NCI-H2107 (cell line): ENCODE results near the gene GOLGA1.
"Not testable (repeated sequence)": the region's sequence is repeated elsewhere in the genome, so short reads cannot be mapped to it uniquely, and the experiment has no call there.

Experiments used
- DNase-seq: peaks from one replicate; lab custom pipeline; 2025; lab: John Stamatoyannopoulos, UW

Gene GOLGA1

DNA sequence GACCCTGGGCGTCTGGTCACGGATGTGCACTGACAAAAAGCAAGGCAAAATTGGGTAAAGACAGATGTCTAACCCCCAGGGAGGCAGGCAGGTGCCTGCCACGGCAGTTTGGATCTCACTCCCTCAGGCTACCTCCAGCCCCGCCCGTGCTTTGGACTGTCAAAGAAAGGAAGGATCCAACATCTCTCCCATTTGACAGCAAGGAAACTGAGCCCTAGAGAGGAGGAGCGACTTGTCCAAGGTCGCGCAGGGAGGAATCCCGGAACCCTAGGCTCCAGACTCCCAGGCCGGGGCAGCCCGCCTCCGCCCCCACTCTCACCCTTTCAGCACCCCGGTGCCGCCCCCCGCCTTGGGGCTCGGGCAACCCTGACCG lies 376 bp downstream of the GOLGA1 start:
- DNase-seq: peak; percentile 48

DNA sequence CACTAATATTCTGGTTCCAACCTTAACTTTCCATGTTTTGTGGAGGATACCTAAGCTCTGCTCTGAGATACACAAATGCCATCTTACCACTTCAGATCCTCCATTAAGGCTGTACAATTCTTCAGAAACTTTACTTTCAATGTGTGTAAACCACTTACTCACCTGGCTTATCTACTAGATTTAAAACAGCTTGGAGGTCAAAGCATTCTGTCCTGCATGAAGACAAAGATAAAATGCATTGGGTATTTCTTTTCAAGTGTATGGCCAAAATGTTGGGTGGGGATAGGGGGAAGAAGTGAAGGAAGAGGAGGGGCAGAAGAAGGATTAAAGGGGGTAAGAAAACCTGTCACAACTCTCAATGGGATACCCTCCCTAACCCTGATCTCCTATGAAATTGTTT lies 939 bp downstream of the GOLGA1 start:
- no peak for DNase-seq

DNA sequence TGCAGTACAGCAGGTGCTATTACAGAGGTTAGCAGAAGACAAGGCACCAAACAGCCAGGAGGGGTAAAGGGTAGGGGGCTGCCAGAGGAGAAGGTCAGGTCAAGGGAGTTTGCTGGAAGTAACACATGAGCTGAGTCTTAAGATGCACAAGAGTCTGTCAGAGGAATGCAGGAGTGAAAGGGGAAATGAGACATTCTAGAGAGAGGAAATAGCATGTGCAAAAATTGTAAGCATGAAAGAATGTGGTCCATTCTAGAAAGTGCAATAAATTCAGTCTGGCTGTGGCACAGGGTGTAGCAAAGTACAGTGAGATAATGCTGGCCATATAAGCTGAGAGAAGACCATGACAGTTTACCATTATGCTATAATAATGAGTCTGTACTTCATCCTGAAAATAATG lies 6.6 kb downstream of the GOLGA1 start:
- no peak for DNase-seq

DNA sequence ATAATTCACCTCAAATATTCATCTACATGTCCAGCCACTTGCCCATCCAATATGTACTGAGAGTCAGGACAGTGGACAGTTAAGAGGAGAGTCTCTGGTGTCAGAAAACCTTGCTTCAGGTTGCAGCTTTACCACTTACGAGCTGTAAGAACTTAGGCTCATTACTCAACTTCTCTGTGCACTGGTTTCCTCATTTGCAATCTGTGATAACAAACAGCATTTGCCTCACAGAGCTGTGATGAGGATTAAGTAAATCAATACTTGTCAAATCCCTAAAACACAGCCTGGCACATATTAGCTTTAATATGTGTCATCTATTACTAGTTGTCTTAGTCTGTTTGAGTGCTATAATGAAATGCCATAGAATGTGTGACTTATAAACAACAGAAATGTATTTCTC lies 8.6 kb downstream of the GOLGA1 start:
- DNase-seq: no peak

DNA sequence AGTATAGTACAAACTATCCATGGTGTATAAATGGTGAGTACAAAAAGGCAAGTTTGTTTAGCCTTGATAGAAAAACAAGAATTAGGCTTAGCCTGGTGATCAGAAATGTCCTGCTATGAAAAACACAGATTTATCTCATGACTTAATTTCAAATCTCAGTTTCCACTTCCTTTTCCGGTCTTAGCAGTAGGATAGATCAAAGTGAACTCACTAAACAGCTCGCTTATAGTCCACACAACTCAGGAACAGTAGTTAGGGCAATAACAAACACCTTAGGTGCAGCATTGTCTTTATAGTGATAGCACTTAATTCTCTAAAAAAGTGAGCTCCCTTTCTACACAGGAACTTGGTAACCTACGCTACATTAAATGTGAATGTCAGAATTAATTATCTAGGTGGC lies 11.4 kb downstream of the GOLGA1 start:
- no peak for DNase-seq

DNA sequence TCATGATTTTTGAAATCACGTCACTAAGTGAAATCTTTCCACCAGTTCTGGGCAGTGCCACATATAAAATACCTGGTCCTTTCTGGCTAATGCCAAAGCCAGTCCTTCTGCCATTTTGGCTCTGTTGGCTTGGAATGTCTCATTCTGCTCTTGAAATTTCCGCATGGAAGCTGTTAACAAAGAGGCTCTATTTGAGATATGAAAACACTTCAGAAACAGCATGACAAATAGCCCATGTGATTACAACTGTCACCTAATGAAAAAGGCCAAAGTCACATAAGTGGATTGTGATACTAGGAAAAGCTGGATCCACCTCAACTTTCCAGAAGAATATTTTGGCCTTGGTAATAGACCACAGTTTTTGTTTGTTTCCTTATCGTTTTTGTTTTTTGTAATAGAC lies 12.8 kb downstream of the GOLGA1 start:
- no peak for DNase-seq

DNA sequence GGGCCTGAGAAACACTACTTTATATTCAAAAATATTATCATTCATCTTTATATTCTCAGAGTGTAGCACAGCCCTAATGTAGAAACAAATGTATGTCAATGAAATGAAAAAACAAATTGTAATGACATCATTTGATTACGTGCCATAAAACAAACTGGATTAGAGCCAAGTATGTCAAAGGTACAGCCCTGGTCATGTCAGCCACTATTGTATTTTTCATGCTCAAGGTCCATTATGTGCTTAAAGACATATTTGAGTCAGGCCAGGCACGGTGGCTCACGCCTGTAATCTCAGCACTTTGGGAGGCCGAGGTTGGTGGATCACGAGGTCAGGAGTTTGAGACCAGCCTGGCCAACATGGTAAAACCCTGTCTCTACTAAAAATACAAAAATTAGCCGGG lies 20.5 kb downstream of the GOLGA1 start:
- DNase-seq: not testable (repeated sequence)

- no peak for DNase-seq
Observed at GRCh38 chr9:124914753-124915405, 26.0 kb downstream of the GOLGA1 start.

- no peak for DNase-seq
Observed at GRCh38 chr9:124913378-124913777, 27.5 kb downstream of the GOLGA1 start.

DNA sequence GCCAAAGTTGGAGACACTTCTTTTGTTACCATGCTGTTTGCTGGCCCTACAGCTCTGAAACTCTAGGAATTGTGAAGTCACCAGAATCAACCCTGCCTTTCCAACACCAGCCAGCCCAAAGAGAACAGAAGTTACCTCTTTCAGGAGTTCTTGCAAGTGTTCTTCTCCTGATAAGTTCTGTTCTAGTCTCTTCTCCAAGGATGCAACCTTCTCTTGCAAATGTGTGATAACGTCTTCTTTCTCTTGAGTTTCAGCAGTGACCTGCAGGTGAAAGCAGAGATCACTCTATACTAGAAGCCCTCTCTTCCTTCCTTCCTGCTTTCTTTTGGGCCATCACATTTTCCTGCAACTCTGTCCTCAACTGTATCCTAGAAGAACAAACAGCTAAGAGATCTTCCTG lies 29.1 kb downstream of the GOLGA1 start:
- DNase-seq: no peak

DNA sequence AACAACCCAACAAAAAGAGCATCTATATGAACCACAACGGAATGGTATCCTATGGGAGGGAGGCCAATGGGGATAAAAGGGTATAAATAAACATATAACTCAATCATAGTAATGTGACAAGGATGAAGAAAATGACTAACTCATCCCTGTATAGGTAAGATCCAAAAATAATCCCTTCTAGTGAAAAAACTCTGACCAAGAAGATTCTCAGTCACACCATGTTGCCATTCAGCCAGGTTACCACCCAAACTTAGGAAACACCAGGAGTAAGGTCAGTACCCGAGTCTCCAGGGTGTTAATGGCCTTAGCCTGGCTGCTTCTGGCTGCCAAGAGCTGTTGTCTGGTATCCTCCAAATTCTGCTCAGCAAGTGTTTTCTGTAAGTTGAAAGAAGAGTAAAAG lies 32.8 kb downstream of the GOLGA1 start:
- no peak for DNase-seq

GRCh38 chr9:124906966-124907365 lies 33.9 kb downstream of the GOLGA1 start:
- DNase-seq: no peak

DNA sequence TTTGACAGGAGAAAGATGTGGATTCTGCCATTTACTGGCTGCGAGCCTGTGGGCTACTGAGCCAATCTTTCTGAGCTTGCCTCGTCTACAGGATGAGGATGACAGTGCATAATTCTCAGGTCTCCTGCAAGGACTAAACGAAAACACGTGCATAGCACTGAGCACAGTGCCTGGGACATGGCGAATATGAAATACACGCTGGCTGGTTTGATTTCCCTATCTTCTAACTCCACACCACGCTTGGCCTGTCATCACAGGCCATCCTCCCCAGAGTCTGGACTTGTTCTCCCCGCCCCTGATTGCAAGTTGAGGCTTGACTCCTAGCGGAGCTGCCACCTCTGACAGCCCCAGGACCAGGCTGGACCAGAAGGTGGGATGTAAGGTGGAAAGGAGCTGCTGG lies 41.0 kb downstream of the GOLGA1 start:
- no peak for DNase-seq

DNA sequence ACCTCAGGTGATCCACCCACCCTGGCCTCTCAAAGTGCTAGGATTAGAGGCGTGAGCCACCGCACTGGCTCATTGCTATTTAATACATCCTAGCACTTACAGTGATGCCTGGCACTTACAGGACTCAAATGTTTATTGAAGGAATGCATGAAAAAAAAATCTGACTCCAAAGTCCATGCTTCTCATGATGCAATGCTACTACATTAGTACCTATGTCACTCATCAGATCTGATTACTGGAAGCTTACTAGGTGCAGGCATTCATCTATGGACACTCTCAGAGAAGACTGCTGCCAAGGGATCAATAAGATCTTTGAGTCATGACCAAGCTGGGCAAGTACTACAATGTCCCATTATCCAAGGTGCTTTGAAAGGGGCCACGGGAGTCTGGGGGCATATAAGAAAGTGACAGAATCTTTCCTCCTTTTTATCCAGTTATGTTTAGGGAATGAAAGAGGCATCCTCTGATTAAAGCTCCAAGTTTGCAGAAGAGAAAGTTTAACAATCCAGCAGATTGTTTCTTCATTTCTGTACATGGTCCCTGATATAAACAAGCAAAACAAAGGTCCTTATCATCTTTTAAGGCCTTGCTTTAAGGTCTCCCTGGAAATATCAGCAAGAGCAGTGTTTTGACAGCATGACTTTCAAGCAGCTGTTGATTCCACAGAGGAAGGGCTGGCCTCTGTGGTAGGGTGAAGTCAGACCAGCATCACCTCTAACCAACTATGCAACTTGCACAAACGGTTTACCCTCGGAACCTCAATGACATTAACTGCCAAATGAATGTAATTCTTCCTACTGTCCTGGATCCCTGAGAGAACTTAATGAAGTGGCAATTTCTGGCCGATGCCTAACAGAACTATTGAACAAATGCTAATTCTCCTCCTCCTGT lies 43.1 kb downstream of the GOLGA1 start:
- no peak for DNase-seq

DNA sequence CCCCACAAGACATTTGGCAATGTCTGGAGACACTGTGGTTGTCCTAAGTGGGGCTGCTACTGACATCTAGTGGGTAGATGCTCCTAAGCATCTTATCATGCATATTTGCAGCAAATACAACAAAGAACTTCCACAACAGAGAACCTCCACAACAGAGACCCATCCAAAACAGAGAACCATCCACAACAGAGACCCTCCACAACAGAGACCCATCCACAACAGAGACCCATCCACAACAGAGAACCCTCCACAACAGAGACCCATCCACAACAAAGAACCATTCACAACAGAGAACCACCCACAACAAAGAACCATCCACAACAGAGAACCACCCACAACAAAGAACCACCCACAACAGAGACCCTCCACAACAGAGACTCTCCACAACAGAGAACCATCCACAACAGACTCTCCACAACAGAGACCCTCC lies 46.1 kb downstream of the GOLGA1 start:
- DNase-seq: no peak

- peak; percentile 35 for DNase-seq
Observed at GRCh38 chr9:124894035-124894740, 46.7 kb downstream of the GOLGA1 start.

DNA sequence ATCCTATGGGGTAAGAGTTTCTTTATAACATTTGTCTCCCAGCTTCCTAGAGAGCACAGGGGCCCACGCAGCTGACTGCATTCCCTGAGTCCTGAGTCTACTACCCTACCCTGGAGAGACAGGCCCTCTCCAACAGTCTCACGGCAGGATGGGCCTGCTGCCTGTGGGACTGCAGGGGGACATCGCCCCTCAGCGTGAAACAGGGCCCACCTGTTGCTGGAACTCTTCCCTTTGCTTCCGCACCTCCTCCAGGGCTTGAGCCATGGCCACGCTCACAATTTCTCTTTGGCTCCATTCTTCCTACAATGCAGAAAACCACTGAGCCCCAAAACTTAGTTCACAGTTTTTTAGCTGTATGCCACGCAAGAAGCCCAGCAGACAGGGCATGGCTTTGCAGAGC lies 50.7 kb downstream of the GOLGA1 start:
- no peak for DNase-seq

DNA sequence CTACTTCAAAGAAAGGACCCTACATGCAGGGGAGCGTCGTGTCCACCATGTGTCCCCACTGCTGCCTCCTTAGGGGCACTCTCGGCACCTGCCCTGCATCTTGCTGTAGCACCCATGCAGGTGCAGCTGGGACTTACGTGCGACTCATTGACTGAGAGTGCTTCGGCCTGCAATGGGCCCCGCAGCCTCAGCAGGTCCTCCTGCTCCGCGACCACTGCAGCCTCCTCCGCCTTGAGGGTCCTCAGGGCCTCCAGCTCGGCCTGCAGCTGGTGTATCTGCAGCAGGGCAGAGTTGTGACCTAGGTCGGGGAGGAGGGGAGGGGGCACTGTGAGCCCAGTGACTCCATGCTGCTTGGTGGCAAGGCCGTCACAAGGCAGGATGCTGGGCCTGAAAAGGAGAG lies 51.9 kb downstream of the GOLGA1 start:
- no peak for DNase-seq

- DNase-seq: no peak
Observed at GRCh38 chr9:124887832-124888231, 53.1 kb downstream of the GOLGA1 start.

DNA sequence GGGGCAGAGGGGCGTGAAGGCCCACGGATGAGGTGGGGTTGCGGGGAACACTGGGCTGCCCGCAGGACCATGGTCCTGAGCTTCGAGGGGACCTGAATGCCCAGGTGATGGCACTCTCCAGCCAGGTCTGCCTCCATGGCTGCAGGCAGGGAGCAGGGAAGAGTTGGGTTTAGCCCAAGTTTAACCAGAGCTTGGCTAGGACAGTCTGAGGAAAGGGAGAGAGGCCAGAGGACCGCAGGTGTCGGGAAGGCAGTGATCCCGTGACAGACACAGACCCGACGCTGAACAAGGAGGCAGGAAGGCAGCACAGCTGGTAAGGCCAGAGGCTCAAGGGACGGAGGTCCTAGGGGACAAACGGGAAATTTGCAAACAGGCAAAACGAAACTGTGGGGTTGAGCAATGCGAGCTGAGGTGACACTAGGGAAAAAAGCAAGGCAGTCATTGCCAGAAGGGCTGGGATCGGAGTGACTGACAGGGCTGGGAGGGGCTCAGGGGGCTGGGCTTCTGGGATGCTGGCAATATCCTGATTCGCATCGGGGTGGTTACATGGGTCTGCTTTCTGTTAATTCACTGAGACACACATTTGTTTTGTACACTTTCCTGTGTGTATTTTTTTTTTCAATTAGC lies 53.9 kb downstream of the GOLGA1 start:
- no peak for DNase-seq

DNA sequence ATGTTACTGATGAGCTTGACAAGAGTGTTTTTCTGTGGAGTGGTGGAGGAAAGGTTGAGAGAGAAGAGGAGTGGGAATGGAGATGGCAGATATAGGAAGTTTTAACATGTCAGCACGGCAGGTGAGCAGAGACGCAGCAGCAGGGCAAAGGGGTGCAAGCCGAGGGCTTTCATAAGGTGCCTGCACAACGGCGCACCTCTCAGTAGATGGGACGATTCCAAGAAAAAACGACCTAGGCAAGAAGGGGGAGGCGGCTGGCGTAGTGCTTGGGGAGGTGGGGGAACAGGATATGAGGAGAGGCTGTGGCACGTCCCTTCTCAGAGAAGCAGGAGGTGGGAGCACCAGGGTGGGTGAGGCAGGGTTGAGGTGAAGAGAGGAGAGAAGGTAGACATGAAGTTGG lies 54.4 kb downstream of the GOLGA1 start:
- no peak for DNase-seq

DNA sequence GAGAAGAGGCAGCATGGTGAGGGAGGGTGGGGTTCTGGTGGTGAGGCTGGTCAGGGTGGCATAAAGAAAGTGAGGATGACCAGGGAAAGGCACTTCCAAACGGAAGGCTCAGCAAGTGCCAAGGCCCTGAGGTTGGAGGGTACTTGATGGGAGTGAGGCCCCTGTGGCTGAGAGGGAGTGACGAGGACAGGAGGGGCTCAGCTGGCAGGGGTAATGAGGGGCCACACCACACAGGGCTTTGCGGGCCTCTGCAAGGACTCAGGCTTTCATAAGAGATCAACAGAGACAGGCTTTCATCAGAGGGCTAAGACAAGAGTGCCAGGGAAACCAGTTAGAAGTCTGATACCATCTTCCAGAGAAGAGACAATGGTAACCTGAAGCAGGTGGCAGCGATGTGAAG lies 55.3 kb downstream of the GOLGA1 start:
- DNase-seq: no peak

- DNase-seq: no peak
Observed at GRCh38 chr9:124884376-124884775, 56.5 kb downstream of the GOLGA1 start.
